GF-D8 (cell line): Measurements from ENCODE around the gene MSI2.

ENCODE experiments used
- DNase-seq: peaks from one replicate; lab custom pipeline; 2025; lab: John Stamatoyannopoulos, UW

The MSI2 gene

GRCh38 chr17:57369509-57369945 is 113.2 kb downstream of the MSI2 start:
- no peak for DNase-seq

- no peak for DNase-seq
Measured at GRCh38 chr17:57370037-57370581, 113.8 kb downstream of the MSI2 start.

- DNase-seq, result no peak
Measured at GRCh38 chr17:57370619-57371018, 114.3 kb downstream of the MSI2 start.

- no peak for DNase-seq
Measured at GRCh38 chr17:57372156-57372555, 115.8 kb downstream of the MSI2 start.

- no peak for DNase-seq
Measured at GRCh38 chr17:57373048-57373447, 116.7 kb downstream of the MSI2 start.

GRCh38 chr17:57373756-57374155 is 117.4 kb downstream of the MSI2 start:
- no peak for DNase-seq

GRCh38 chr17:57375040-57375769 is 118.9 kb downstream of the MSI2 start:
- no peak for DNase-seq

GRCh38 chr17:57375770-57376225 is 119.5 kb downstream of the MSI2 start:
- no peak for DNase-seq

GRCh38 chr17:57377094-57377493 is 120.8 kb downstream of the MSI2 start:
- no peak for DNase-seq

- DNase-seq, result peak; percentile 85
Measured at GRCh38 chr17:57379237-57379894, 123.0 kb downstream of the MSI2 start.

GRCh38 chr17:57379895-57380434 is 123.6 kb downstream of the MSI2 start:
- no peak for DNase-seq

- no peak for DNase-seq
Measured at GRCh38 chr17:57381498-57381897, 125.2 kb downstream of the MSI2 start.

- no peak for DNase-seq
Measured at GRCh38 chr17:57384219-57384618, 127.9 kb downstream of the MSI2 start.

- no peak for DNase-seq
Measured at GRCh38 chr17:57385975-57386374, 129.7 kb downstream of the MSI2 start.

GRCh38 chr17:57387575-57387974 is 131.3 kb downstream of the MSI2 start:
- DNase-seq, result no peak

- DNase-seq, result no peak
Measured at GRCh38 chr17:57388131-57388725, 131.9 kb downstream of the MSI2 start.

- no peak for DNase-seq
Measured at GRCh38 chr17:57389473-57389872, 133.2 kb downstream of the MSI2 start.

GRCh38 chr17:57391076-57391825 is 134.9 kb downstream of the MSI2 start:
- no peak for DNase-seq

- DNase-seq, result no peak
Measured at GRCh38 chr17:57391857-57392471, 135.6 kb downstream of the MSI2 start.

- no peak for DNase-seq
Measured at GRCh38 chr17:57393368-57393767, 137.0 kb downstream of the MSI2 start.

- DNase-seq, result no peak
Measured at GRCh38 chr17:57394375-57394774, 138.1 kb downstream of the MSI2 start.
